GM19324 (cell line): ENCODE data around the gene SHISA9.
"Not testable (repeated sequence)": the region's sequence is repeated elsewhere in the genome, so short reads cannot be mapped to it uniquely, and the experiment has no call there.

Experiments
- ATAC-seq: cut with Tn5 transposase; IDR thresholded peaks from one replicate; pipeline ENCODE4 v1.9.1; 2021; ENCODE audit warnings: mild to moderate bottlenecking, moderate library complexity; ENCODE audit not compliant: unreplicated experiment, low FRiP score

SHISA9 gene

DNA sequence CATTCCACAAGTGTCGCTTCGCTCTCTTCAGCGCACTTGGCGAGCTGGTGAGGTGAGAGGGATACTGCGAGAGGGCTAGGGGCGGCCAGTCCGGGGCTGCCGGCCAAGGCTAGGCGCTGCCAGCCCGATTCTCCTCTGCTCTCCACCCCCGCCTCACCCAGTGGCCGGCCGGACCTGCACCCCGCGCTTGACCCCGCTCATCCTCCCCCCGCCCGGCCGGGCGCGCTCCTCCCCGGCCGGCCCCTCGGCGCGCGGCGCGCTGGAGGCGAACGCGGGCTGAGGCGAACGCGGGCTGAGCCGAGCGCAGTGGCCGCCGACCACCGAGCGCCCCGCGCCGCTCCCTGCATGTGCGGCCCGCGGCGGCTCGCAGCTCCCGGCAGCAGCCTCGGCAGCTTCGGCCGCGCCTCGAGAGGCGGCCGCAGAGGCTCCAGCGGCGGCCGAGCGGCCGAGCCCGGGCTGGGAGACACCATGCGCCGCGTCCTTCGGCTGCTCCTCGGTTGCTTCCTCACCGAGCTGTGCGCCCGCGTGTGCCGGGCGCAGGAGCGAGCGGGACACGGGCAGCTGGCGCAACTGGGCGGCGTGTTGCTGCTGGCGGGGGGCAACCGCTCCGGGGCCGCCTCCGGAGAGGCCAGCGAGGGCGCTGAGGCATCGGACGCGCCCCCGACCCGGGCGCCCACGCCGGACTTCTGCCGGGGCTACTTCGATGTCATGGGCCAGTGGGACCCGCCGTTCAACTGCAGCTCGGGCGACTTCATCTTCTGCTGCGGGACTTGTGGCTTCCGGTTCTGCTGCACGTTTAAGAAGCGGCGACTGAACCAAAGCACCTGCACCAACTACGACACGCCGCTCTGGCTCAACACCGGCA is at the start of gene SHISA9:
SHISA9 (plus strand) TSS at position 2 of the 865 bp plus-strand sequence.
- no peak for ATAC-seq

DNA sequence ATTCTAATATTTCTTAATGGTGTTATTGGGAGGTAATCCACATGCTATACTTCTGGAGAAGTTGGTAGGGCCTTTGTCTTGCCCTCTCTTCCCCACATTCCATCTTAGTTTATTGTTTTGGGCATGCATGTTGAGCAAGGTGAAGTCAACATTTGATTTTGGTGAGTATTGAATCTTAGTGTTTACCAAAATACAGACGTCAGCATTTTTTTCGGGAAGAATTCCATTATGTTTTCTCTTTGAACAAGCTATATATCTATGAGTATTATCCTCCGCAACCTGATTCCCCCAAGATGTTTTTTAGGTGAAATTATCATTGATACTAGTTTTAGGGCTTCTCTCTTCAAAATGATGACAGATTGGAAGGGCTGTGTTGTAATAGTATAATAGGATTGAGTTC is 47.4 kb upstream of the SHISA9 start:
- ATAC-seq: no peak

GRCh38 chr16:12857435-12857834 is 44.0 kb upstream of the SHISA9 start:
- not testable (repeated sequence) for ATAC-seq

GRCh38 chr16:12862327-12862726 is 39.1 kb upstream of the SHISA9 start:
- no peak for ATAC-seq

DNA sequence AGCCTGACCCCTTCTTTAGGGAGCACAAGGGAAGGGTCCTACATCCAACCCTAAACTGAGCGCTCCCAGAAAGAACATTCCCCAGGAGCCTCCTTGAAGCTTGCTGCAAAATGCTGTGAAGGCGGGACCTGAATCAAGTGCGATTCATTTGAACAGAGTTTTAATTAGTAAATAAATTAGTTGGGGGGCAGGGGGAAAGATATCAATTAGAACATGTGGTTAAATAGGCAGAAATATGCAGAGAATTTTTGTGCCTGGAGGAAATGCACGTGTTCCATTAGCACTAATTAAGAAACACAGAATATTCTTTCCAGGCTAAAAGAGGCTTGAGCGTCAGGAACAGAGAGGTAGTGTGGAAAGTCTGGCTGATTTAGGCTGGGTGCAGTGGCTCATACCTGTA is 38.5 kb upstream of the SHISA9 start:
- no peak for ATAC-seq

DNA sequence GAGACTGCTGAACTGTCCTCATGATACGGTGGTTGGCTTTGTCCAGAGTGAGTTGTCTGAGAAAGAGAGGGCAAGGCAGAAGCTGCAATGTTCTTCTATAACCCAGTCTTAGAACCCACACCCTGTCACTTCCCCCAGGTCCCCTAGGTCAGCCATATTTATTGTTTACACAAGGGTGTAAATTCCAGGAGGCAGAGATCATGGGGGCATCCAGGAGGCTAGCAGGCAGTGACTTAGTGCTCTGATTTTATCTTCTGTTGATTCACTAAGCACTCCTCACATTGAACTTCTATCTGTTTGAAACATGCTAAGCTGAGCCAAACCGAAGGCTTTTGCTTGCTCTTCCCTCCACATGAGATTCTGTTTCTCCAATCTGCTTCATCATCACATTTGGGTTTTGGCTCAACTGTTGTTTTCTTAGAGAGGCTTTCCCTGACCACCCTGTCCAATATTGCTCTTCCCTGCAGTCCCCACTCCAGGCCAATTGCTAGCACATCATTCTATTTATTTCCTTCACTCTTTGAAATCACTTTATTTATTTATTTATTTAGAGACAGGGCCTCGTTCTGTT is 34.3 kb upstream of the SHISA9 start:
- ATAC-seq: no peak

GRCh38 chr16:12868169-12868568 is 33.2 kb upstream of the SHISA9 start:
- ATAC-seq: no peak

GRCh38 chr16:12868788-12869187 is 32.6 kb upstream of the SHISA9 start:
- ATAC-seq: no peak

DNA sequence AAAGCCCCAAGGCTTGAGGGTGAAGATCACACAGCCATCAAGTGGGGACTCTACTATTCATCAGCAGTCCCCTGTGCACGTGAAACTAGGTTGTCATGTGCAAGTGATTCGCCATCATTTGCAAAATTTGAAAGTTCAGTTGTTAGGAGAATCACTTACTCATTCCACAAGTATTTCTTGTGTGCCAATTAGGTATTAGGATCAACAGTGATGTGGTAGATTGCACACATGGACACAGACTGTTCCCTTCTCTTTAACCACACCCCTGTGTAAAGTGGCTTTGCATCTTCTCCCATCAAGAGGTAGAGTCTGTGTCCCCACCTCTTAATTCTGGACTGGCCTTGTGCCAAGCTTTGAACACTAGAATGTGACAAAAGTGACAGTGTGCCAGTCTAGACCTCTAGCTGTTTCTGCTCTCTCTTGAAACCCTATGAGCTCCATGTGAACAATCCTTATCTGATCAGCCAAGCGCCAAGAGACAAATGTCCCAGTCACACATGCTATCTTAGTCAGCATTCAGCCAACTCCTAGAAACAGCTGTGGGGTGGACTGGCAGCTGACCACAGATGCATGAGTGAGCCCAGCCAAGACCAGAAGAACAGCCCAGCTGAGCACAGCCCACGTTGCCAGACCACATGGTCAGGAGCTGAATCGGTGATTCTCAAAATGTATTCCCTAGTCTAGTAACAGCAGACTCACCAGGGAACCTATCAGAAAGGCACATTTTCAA is 31.5 kb upstream of the SHISA9 start:
- ATAC-seq: no peak

DNA sequence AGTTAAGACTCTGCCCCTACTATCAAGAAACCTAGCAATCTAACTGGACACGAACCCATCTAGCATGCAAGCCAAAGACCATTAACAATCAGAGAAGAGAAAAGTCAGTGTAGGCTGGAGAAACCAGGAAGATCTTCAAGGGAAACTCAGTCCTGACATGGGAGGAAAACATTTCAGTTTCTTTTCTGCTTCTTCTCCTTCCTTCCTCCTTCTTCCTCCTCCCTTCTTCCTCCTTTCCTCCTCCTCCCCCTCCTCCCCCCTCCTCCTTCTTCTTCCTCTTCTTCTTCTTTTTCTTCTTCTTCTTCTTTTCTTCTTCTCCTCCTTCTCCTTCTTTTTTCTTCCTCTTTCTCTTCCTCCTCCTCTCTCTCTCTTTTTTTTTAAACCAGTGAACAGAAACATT is 29.6 kb upstream of the SHISA9 start:
- no peak for ATAC-seq

DNA sequence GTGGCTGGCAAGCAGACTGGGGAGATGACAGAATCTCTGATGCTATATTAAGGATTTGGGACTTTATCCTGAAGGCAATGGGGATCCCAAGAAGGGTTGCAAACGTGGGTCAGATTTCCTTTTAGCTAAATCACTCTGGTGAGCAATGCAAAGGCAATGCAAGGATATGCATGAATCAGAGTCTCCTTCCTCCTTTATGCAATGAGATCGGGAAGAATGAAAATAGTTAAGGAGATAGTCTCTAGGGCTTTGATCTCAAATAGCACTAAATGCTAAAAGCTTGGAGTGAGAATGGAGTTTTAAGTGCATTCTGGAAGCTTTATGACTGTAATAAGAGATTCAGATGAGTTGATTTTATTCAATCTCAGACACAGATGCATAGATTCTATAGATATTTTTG is 27.2 kb upstream of the SHISA9 start:
- ATAC-seq: no peak

DNA sequence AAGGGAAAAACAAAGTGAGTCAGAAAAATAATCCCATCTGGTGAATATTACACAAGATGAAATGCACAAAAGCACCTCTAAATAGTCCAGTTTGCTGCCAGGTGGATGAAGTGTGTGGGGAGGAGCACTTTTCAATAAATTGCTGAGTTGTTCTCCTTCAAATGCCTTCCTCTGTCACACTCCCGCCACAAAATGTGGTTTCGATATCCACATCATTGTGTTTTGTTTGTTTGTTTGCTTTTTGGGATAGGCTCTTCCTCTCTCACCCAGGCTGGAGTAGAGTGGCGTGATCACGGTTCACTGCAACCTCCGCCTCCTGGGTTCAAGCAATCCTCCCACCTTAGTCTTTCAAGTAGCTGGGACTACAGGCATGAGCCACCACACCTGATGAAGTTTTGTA is 24.6 kb upstream of the SHISA9 start:
- ATAC-seq: no peak

- no peak for ATAC-seq
These were observed 22.4 kb upstream of the SHISA9 start for GRCh38 chr16:12878973-12879372.

DNA sequence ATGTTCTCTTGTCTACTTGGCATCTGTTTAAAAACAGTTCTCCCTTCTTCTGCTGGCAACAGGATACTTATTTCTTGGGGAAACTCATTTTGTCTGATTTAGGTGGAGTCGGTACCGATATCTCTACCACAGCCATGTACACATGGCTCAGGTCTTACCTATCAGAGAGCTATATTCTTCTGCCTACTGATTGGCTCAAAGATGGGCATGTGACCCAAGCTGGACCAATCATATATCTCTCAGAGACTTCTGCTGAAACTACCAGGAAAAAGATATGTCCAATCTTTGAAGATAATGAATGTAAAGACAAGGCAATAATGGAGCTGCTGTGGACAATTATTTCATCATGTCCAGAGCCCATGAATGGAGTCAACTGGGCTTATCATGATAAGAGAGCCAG is 21.6 kb upstream of the SHISA9 start:
- ATAC-seq: no peak

DNA sequence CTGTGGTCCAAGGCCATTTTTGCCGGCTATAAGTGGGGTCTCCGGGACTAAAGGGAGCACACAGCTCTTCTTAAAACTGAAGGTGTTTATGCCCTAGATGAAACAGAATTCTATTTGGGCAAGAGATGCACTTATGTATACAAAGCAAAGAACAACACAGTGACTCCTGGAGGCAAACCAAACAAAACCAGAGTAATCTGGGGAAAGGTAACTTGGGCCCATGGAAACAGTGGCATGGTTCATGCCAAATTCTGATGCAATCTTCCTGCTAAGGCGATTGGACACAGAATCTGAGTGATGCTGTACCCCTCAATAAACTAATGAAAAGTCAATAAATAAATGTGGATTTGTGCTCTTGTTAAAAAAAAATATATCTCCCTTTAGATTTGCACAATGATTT is 20.2 kb upstream of the SHISA9 start:
- no peak for ATAC-seq

GRCh38 chr16:12881740-12882139 is 19.7 kb upstream of the SHISA9 start:
- ATAC-seq: no peak

DNA sequence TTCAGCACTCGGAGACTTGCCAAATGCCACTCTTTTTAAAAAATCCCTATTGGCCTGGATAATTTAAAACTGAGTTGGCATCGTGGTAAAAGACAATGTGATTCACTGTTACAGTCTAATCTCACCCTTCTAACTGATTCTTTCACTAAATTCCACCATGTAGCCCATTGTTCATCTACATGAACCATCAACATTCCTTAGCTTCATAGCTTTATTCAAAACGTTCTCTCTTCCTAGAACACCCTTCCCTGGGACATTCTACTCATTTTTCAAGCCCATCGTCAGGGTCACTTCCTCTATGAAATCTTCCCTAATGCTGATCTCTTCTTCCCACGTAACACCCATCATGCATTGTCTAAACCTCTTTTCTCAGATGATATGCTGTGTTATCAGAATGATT is 15.7 kb upstream of the SHISA9 start:
- ATAC-seq: no peak

GRCh38 chr16:12891836-12892235 is 9.6 kb upstream of the SHISA9 start:
- ATAC-seq: no peak

- ATAC-seq: no peak
These were observed 8.2 kb upstream of the SHISA9 start for GRCh38 chr16:12893050-12893750.

GRCh38 chr16:12896562-12896961 is 4.8 kb upstream of the SHISA9 start:
- no peak for ATAC-seq

DNA sequence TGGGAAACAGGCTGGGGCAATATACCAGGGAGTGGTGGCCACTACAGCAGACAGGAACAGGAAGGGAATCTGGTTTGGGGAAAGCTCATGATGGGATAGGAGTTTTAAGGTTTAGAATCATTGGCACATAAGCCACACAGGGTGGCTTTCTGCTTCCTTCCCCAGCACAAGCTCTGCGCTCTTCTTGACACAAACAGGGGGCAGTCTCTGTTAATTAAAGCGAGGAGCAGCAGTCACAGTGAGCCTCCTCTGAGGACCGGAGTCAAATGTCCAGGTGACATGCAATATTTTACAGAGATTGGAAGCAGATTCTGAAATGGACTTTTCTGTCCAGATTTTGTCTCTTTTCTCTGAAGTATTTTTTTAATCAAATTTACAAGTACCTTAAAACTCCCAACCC is 2.8 kb upstream of the SHISA9 start:
- no peak for ATAC-seq
